Measurements from ENCODE around the gene SERPINF2.

DNA sequence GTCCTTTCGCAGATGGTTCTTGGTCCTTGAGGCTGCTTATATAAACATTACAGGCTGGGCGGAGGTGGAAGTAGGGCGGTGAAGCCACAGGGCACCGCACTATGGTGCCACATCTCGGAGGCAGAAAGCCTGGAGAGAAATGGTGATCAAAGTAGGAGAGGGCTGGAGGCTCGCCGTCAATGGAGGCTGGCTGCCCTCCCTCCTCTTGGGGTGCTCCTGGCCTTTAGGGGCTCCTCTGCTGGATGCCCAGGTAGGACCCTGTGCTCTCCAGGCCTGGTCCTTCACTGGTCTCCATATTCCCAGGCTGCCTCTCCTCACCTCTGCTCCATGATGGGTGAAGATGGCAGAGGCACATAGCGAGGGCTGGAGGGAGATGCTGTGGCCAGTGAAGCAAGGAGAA is 30.4 kb upstream of the SERPINF2 start:
- TF ChIP-seq POLR2A (IDR thresholded peaks at IDR 0.05): no peak
- TF ChIP-seq, protein P1, sequence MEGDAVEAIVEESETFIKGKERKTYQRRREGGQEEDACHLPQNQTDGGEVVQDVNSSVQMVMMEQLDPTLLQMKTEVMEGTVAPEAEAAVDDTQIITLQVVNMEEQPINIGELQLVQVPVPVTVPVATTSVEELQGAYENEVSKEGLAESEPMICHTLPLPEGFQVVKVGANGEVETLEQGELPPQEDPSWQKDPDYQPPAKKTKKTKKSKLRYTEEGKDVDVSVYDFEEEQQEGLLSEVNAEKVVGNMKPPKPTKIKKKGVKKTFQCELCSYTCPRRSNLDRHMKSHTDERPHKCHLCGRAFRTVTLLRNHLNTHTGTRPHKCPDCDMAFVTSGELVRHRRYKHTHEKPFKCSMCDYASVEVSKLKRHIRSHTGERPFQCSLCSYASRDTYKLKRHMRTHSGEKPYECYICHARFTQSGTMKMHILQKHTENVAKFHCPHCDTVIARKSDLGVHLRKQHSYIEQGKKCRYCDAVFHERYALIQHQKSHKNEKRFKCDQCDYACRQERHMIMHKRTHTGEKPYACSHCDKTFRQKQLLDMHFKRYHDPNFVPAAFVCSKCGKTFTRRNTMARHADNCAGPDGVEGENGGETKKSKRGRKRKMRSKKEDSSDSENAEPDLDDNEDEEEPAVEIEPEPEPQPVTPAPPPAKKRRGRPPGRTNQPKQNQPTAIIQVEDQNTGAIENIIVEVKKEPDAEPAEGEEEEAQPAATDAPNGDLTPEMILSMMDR (IDR thresholded peaks at IDR 0.05): no peak
